ENCODE measurements around the gene LIFR. TPM values are rescaled to one million over a fixed set of nuclear protein-coding genes. Genes with fewer than 3 reads are reported as not detected.

The LIFR gene, protein sequence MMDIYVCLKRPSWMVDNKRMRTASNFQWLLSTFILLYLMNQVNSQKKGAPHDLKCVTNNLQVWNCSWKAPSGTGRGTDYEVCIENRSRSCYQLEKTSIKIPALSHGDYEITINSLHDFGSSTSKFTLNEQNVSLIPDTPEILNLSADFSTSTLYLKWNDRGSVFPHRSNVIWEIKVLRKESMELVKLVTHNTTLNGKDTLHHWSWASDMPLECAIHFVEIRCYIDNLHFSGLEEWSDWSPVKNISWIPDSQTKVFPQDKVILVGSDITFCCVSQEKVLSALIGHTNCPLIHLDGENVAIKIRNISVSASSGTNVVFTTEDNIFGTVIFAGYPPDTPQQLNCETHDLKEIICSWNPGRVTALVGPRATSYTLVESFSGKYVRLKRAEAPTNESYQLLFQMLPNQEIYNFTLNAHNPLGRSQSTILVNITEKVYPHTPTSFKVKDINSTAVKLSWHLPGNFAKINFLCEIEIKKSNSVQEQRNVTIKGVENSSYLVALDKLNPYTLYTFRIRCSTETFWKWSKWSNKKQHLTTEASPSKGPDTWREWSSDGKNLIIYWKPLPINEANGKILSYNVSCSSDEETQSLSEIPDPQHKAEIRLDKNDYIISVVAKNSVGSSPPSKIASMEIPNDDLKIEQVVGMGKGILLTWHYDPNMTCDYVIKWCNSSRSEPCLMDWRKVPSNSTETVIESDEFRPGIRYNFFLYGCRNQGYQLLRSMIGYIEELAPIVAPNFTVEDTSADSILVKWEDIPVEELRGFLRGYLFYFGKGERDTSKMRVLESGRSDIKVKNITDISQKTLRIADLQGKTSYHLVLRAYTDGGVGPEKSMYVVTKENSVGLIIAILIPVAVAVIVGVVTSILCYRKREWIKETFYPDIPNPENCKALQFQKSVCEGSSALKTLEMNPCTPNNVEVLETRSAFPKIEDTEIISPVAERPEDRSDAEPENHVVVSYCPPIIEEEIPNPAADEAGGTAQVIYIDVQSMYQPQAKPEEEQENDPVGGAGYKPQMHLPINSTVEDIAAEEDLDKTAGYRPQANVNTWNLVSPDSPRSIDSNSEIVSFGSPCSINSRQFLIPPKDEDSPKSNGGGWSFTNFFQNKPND
- total RNA-seq = 20.5 and 22.3 TPM in 2 replicates

DNA sequence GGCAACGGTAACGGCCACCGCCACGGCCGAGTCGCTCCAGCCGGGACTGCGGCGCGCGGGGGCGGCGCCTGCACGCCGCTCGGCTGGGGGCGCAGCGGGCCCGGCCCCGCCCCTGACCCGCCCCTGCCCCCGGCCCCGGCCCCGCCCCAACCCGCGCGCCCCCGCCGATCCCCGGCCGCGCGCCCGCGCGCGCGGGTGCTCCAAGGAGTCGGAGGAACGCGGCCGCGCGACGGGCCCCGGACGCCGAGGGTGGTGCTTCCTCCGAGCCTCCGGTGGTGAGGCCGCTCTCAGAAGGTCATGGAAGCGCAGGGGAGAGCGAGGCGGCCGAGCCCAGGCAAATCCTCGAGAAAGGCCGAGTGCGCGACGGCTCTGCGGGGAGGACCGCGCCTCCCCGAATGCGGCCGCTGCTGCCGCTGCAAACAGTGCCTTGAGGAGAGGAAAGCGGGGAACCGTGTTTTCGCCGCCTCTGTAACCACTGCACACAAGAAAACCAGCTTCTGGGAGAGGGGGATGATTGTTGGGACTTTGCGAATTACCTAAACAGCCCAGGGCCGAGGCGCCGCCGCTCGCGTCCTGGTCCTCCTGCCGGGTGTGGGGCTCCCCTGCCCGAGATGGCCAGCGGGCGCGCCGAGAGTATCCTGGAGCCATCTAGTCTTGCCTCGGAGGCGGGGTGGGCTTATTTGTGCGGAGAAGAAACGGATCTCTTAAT lies at the start of gene LIFR:
LIFR (minus strand) TSS at position 48 of the 709 bp plus-strand sequence. CDS start 25,999 bp downstream, outside the sequence.

Measured in myometrial cell (primary cell).